Central memory CD4-positive, alpha-beta T cell (primary cell): ENCODE measurements around the gene UTP3.
"Not testable (repeated sequence)": the region's sequence is repeated elsewhere in the genome, so short reads cannot be mapped to it uniquely, and the experiment has no call there.

Source experiments
- DNase-seq: peaks from one replicate; pipeline ENCODE4 v3.0.0; 2022

The UTP3 gene

GRCh38 chr4:70687392-70687791 lies 940 bp upstream of the UTP3 start:
- no peak for DNase-seq

GRCh38 chr4:70688795-70689231 lies 481 bp downstream of the UTP3 start:
- DNase-seq = no peak

DNA sequence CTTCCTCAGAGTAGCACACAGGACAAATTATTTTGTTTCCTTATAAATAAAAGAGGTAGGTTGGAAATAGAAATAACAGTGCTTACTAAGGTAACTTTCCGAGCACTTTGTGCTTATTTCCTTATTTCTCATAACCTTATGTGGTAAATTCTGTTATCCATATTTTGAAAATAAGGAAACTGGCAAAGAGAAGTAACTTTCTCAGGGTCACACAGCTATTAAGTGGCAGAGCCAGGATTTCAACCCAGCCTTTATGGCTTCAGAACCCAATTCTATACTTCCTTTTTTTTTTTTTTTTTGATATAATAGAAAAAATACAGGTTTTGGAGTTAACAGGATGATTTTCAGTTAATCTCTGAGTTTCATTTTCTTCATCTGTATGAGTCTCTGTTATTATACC lies 3.3 kb downstream of the UTP3 start:
- no peak for DNase-seq

GRCh38 chr4:70694633-70695032 lies 6.3 kb downstream of the UTP3 start:
- DNase-seq = not testable (repeated sequence)

DNA sequence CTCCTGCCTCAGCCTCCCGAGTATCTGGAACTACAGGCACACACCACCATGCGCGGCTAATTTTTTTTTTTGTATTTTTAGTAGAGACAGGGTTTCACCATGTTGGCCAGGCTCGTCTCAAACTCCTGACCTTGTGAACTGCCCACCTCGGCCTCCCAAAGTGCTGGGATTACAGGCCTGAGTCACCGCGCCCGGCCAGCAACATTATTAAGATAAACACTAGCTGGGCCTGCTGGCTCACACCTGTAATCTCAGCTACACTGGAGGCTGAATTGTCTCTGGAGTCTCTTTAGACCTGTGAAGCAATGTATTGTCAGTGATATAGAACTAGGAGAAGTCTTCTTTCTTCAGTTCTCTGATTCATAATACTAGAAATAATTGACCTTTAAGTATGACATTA lies 10.1 kb downstream of the UTP3 start:
- DNase-seq = not testable (repeated sequence)

GRCh38 chr4:70700712-70701111 lies 12.4 kb downstream of the UTP3 start:
- DNase-seq = no peak

DNA sequence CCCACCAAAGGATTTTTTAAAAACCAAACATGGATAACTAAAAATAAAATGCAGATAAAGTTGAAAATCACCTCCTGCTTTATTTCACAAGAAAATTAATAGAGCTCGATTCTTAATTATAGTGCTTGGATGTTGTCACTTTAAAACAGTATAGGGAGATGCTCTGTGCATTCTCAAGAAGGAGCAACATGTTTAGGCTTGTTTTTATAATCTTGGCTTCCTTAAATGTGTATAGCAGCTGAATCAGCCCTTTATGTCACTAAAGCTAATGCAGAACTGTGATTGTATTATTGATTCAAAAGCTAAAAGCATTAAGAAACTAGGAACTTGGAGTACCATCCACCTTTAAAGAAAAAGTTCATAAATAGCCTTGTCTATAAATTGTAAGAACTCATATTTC lies 12.9 kb downstream of the UTP3 start:
- no peak for DNase-seq

DNA sequence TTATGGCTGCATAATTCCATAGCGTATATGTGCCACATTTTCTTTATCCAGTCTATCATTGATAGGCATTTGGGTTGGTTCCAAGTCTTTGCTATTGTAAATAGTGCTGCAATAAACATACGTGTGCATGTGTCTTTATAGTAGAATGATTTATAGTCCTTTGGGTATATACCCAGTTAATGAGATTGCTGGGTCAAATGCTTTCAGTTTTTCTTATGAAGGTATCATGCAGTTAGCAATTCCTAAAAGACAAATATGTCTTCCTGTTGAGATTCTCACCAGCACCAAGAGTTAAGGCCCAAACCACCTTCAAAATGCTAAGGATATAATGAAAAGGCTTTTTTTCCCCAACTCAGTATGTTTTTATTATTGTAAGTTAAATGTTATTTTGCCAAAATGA lies 14.3 kb downstream of the UTP3 start:
- DNase-seq = not testable (repeated sequence)

DNA sequence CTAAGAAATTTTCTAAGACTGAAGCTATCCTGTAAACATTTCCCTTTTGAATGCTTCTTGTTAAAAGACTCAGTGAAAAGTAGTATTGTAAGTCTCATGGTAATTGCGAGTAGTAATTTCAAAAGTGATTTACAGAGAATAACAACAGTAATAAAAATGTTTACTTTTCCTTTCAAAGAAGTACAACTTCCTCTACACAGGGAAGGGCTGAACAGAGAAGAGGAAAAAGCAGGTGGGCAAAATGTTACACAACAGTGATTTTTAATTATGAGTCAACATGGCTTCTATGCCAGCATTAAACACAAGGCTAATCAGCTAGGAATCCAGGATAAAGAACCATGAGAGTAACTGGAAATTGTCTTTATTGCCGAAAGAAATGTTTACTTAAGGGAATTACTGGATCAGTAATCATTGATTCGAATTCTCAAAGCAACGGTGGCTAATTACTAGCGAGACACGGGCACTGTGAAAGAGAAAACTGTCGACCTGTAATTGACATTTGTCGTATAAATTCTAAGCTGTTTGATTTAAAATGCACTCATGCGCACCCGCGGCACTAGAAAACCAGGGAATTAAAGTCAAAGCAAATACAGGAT lies 15.4 kb downstream of the UTP3 start:
- DNase-seq = peak; percentile 17

DNA sequence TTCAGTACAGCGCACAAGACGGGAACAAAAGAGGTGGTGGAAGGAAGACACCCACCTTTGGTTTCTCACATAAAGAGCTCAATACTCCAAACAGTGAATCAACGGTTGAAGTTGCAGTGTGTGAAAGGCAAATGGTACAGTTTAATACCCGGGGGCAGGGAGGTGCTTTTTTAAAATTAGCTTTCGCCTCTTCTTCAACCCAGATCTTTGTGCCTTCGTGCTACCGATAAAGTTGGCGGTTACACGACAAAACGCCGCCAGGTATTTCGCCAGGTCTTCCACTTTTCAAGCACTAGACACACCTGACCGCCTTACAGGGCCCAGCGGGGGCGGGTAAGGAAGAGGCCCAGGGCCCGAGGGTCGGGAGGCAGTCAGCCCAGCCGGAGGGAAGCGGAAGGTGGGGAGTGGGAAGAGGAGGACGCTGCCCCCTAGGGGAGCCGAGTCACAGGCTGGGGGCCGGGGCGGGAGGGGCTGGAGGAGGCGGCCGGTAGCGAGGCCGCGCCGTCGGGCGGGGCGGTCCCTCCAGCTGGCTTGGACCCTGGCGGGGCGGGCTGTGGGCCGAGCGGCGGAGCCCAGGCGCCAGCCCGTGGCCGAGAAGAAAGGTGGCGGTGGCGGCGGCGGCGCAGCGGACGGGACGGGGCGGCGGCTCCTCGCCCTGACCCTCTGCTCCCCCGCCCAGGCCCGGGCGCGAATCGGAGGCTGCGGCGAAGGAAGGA lies 16.0 kb downstream of the UTP3 start:
- DNase-seq = peak; percentile 53

- no peak for DNase-seq
Measured at GRCh38 chr4:70704931-70705182, 16.5 kb downstream of the UTP3 start.

- peak; percentile 72 for DNase-seq
Measured at GRCh38 chr4:70705183-70706043, 17.1 kb downstream of the UTP3 start.

- DNase-seq = no peak
Measured at GRCh38 chr4:70706044-70706461, 17.7 kb downstream of the UTP3 start.

DNA sequence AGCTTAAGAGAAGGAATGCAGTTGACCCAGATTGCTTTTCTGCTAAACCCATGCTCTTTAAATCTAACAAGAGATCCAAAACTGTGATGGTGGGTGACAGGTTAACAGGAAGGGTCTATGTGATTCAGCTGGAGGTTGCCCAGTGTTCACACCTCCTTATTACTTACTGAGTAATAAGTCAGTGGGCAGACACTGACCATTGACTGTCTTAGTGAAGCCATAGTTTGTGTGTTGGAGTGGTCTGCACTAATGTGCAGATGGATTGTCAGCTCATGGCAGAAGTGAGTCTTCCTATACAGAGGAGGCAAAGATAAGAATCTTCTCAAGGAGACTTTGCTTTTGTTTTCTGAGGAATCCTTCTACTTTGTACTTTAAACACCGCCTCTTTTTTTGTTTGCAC lies 18.2 kb downstream of the UTP3 start:
- no peak for DNase-seq

- no peak for DNase-seq
Measured at GRCh38 chr4:70709611-70710205, 21.4 kb downstream of the UTP3 start.

DNA sequence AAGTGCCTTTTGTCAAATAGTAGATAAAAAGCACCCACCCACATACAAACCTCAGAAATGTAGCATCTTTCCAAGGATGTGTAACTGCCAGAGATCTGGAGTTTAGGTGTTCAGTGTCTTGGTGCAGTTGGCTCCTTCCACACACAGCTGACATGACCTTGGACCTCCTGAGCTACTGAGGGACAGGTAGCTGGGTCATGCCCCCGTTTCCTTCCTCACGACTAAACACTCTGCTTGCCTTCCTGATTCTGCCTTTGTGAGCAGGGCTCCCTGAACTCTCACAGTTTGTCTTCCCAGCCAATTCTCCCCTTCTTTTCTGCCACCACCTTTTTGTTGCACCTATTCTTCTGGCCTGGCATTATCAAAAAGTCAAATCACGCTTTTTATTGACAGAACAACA lies 23.3 kb downstream of the UTP3 start:
- no peak for DNase-seq

DNA sequence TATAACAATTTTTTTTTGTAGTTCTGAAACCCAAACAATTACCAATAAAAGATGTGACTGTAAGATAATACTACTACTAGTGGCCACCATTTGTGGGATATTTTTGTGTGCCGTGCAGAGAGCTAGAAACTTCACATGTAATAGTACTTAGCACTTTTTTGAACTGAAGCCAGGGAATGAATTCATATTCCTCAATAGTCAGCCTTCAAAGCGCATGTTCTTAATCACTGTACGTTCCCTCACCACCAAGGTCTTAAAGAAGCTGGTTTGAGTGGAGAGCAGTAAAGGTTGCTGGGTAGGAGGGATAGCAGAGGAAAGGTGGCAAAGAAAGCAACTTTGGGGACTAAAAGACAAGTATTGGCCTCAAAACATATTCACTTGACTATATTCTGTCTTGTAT lies 23.8 kb downstream of the UTP3 start:
- DNase-seq = no peak

GRCh38 chr4:70712604-70713452 lies 24.5 kb downstream of the UTP3 start:
- no peak for DNase-seq

GRCh38 chr4:70713453-70714078 lies 25.2 kb downstream of the UTP3 start:
- no peak for DNase-seq

- DNase-seq = no peak
Measured at GRCh38 chr4:70714079-70714887, 26.0 kb downstream of the UTP3 start.

- DNase-seq = no peak
Measured at GRCh38 chr4:70715097-70715496, 26.8 kb downstream of the UTP3 start.
